Caco-2 (cell line): ENCODE results near the gene CYP4F3. TPM values are rescaled to one million over a fixed set of nuclear protein-coding genes. Genes with fewer than 3 reads are reported as not detected.

ENCODE experiments used
- BruUV-seq: library from RNA; stranded (reverse); fragments of 400-500 nt; replicated peaks from 2 replicates; lab custom pipeline; 2021; lab: Mats Ljungman, UMichigan
- CTCF ChIA-PET: fragments of 300-600 bp; sonication (Branson Sonifier 250); formaldehyde crosslinking; loops from one replicate; lab custom pipeline; 2022; ENCODE audit warnings: antibody characterized with exemption; lab: Charles Lee
- POLR2A ChIA-PET: fragments of 300-600 bp; sonication (Branson Sonifier 250); formaldehyde crosslinking; loops from one replicate; lab custom pipeline; 2022; ENCODE audit warnings: antibody characterized with exemption; lab: Charles Lee
- DNase-seq, 2 experiments: peaks; one replicate each; pipeline versions ENCODE4 v3.0.0 to v3.0.0-alpha.2; 2020 to 2022
- H3K27me3 ChIP-seq: replicated peaks from 2 replicates; pipeline ENCODE4 v1.6.0; 2011; ENCODE audit warnings: low read length; ENCODE audit not compliant: control insufficient read depth, insufficient read depth
- H3K36me3 ChIP-seq: 2 replicates; pipeline ENCODE4 v1.5.1; 2011; ENCODE audit warnings: low read length; ENCODE audit not compliant: control insufficient read depth, insufficient read depth
- H3K4me1 ChIP-seq: fragments of 250-450 bp; sonication (Bioruptor Pico); 2 replicates; pipeline ENCODE4 v1.5.1; 2020; ENCODE audit warnings: mild to moderate bottlenecking
- H3K4me3 ChIP-seq: 2 replicates; pipeline ENCODE4 v1.5.1; 2011; ENCODE audit warnings: low read depth, mild to moderate bottlenecking, control low read depth, low read length
- H3K9me3 ChIP-seq: fragments of 250-450 bp; sonication (Bioruptor Pico); 2 replicates; pipeline ENCODE4 v1.5.1; 2020; ENCODE audit warnings: mild to moderate bottlenecking, moderate library complexity
- H3K27ac Mint-ChIP-seq: one replicate; pipeline ENCODE4 v1.8.0; 2022; ENCODE audit warnings: mixed read lengths; ENCODE audit not compliant: unreplicated experiment
- H3K27me3 Mint-ChIP-seq: one replicate; pipeline ENCODE4 v1.8.0; 2022; ENCODE audit warnings: mixed read lengths; ENCODE audit not compliant: insufficient read depth, unreplicated experiment
- H3K36me3 Mint-ChIP-seq: one replicate; pipeline ENCODE4 v1.8.0; 2022; ENCODE audit warnings: mild to moderate bottlenecking, mixed read lengths; ENCODE audit not compliant: insufficient read depth, unreplicated experiment
- H3K4me1 Mint-ChIP-seq: one replicate; pipeline ENCODE4 v1.8.0; 2022; ENCODE audit warnings: low read depth, mixed read lengths; ENCODE audit not compliant: unreplicated experiment
- H3K4me3 Mint-ChIP-seq: one replicate; pipeline ENCODE4 v1.8.0; 2022; ENCODE audit warnings: mild to moderate bottlenecking, moderate library complexity, mixed read lengths; ENCODE audit not compliant: unreplicated experiment
- H3K9me3 Mint-ChIP-seq: one replicate; pipeline ENCODE4 v1.8.0; 2022; ENCODE audit warnings: mixed read lengths; ENCODE audit not compliant: unreplicated experiment
- intact Hi-C: fragments of 100-400 bp; cut with micrococcal nuclease; formaldehyde crosslinking; loops from one replicate; pipeline ENCODE4 v1.10.0; 2022; ENCODE audit not compliant: unreplicated experiment
- total RNA-seq: library from RNA; stranded (reverse); gene quantifications from 2 replicates; pipeline ENCODE4 v1.2.3, GENCODE V29; 2022
- TF ChIP-seq, protein P1 (sequence below), 2 experiments: fragments of 200-600 bp in 1 of 2; IDR thresholded peaks; 1 replicate in 1 of 2; 2 replicates in 1 of 2; pipeline versions ENCODE4 v1.5.1 to v1.8.0; 2011 to 2022; ENCODE audit warnings: antibody characterized with exemption in 1 of 2, control low read depth in 1 of 2, inconsistent platforms in 1 of 2, low read depth in 1 of 2, low read length in 1 of 2, mild to moderate bottlenecking in 1 of 2, moderate library complexity in 1 of 2; ENCODE audit not compliant: insufficient read depth in 1 of 2, severe bottlenecking in 1 of 2, unreplicated experiment in 1 of 2

The CYP4F3 gene
- total RNA-seq, 1 experiment from 2014 or later = 0.93 TPM

DNA sequence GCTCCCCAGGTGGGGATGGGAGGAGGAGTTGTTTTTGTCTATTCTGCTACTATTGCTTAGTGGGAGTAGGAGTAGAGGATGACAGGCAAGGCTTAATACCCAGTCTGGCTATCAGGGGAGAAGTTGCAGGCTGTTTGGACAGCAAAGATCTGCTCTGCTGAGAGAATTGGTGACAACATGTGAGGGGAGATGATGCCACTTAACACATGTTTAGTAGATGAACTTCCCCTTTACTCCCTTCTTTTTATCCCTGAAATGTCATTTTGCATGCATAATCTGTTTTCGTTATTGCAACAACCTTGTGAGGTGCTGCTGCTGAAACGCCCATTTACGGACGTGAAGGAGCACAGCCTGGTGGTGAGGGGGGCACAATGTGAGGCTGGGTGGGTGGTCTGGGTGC is 29.2 kb downstream of the CYP4F3 start:
- H3K4me1 Mint-ChIP-seq = no peaks in the 10 kb centered on the region
- no peak overlapping the region for H3K27ac Mint-ChIP-seq
- H3K27me3 Mint-ChIP-seq = peaks cover 4% of the 10 kb centered on the region
- CTCF ChIA-PET = no interaction called here
- BruUV-seq = no TSS peak
- H3K36me3 ChIP-seq = no peaks in the 10 kb centered on the region
- DNase-seq = no peak
- no peak overlapping the region for H3K4me3 Mint-ChIP-seq
- H3K27me3 ChIP-seq = no peaks in the 10 kb centered on the region
- no peaks in the 10 kb centered on the region for H3K9me3 Mint-ChIP-seq
- no peaks in the 10 kb centered on the region for H3K9me3 ChIP-seq
- TF ChIP-seq, protein P1, sequence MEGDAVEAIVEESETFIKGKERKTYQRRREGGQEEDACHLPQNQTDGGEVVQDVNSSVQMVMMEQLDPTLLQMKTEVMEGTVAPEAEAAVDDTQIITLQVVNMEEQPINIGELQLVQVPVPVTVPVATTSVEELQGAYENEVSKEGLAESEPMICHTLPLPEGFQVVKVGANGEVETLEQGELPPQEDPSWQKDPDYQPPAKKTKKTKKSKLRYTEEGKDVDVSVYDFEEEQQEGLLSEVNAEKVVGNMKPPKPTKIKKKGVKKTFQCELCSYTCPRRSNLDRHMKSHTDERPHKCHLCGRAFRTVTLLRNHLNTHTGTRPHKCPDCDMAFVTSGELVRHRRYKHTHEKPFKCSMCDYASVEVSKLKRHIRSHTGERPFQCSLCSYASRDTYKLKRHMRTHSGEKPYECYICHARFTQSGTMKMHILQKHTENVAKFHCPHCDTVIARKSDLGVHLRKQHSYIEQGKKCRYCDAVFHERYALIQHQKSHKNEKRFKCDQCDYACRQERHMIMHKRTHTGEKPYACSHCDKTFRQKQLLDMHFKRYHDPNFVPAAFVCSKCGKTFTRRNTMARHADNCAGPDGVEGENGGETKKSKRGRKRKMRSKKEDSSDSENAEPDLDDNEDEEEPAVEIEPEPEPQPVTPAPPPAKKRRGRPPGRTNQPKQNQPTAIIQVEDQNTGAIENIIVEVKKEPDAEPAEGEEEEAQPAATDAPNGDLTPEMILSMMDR (IDR thresholded peaks at IDR 0.05; ENCODE audit: insufficient read depth in 1 of 2, low read depth in 1 of 2, low read length in 1 of 2, severe bottlenecking in 1 of 2, unreplicated experiment in 1 of 2) = no peak
- POLR2A ChIA-PET = no interaction called here
- no peaks in the 10 kb centered on the region for H3K4me1 ChIP-seq
- no peak overlapping the region for H3K4me3 ChIP-seq
- H3K36me3 Mint-ChIP-seq = no peaks in the 10 kb centered on the region
- intact Hi-C loops = no loop called here

DNA sequence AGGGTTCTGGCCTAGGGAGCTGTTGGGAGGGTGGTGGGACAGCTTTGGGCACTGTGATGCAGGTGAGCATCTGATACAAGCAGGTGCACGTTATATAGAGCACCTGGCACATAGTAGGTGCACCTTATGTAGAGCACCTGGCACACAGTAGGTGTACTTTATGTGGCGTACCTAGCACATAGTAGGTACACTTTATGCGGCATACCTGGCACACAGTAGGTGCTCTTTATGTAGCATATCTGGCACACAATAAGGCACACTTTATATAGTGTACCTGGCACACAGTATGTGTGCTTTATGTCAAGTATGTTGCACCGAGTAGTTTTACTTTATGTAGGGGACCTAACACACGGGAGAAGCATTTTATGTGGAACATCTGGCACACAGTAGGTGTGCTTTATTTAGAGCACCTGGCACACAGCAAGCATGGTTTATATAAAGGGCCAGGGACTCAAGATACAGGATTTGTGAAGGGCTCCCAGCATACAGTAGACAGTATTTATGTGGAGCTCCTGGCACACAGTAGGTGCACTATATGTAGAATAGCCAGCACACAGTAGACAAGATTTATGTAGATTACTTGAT is 30.6 kb downstream of the CYP4F3 start:
- H3K4me3 Mint-ChIP-seq = no peak overlapping the region

DNA sequence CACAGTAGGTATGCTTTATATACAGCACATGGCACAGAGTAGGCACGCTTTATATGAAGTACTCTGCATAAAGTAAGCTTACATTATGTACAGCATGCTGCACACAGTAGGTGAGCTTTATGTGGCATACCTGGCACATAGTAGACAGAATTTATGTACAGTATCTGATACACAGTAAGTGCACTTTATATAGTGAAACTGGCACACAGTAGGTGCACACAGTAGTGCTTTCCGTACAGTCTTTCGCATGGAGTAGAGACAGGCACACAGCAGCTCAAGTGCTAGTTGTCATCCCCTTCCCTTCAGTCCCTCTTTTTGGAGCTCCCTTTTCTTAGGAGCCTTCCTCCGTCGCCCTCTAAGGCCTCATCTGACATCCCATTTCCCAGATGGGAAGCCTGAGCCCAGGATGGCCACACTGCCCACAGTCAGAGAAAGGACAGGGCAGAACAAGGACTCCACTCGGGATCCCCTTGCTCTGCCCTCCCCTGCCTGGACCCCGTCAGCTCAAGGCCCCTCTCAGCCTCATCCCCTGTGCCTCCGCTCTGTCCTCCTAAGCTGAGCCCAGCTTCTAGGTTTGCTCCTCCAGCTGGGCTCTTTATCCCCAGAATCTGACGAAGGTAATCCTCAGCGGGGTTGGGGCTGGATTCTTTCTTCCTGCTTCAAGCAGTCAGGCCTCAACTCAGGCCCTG is 31.3 kb downstream of the CYP4F3 start:
- Histone ChIP-seq H3K9me3 (no peaks in the 10 kb centered on the region), H3K4me3 (no peak overlapping the region), H3K4me1 (no peaks in the 10 kb centered on the region), H3K36me3 (no peaks in the 10 kb centered on the region), H3K27me3 (no peaks in the 10 kb centered on the region)
- Mint-ChIP-seq H3K27me3 (peaks cover 4% of the 10 kb centered on the region), H3K27ac (no peak overlapping the region), H3K4me1 (no peaks in the 10 kb centered on the region), H3K36me3 (no peaks in the 10 kb centered on the region), H3K9me3 (no peaks in the 10 kb centered on the region), H3K4me3 (no peak overlapping the region)
- ChIA-PET POLR2A (no interaction called here), CTCF (no interaction called here)
- intact Hi-C loops = no loop called here
- BruUV-seq = no TSS peak
- DNase-seq = no peak
- TF ChIP-seq, protein P1 (IDR thresholded peaks at IDR 0.05; ENCODE audit: insufficient read depth in 1 of 2, low read depth in 1 of 2, low read length in 1 of 2, severe bottlenecking in 1 of 2, unreplicated experiment in 1 of 2) = no peak

More for the DNA sequence above, 30.6 kb downstream of the CYP4F3 start:
- Histone ChIP-seq H3K9me3 (no peaks in the 10 kb centered on the region), H3K4me1 (no peaks in the 10 kb centered on the region), H3K4me3 (no peak overlapping the region), H3K27me3 (no peaks in the 10 kb centered on the region), H3K36me3 (no peaks in the 10 kb centered on the region)
- Mint-ChIP-seq H3K9me3 (no peaks in the 10 kb centered on the region), H3K27me3 (peaks cover 4% of the 10 kb centered on the region), H3K36me3 (no peaks in the 10 kb centered on the region), H3K4me1 (no peaks in the 10 kb centered on the region), H3K27ac (no peak overlapping the region)
- no TSS peak for BruUV-seq
- ChIA-PET CTCF (no interaction called here), POLR2A (no interaction called here)
- TF ChIP-seq, protein P1 (IDR thresholded peaks at IDR 0.05; ENCODE audit: insufficient read depth in 1 of 2, low read depth in 1 of 2, low read length in 1 of 2, severe bottlenecking in 1 of 2, unreplicated experiment in 1 of 2) = no peak
- no peak for DNase-seq
- intact Hi-C loops = no loop called here
